Right kidney (tissue), 1 donor: ENCODE measurements around the gene TRIB2.

ENCODE experiments used
- DNase-seq: peaks from one replicate; pipeline ENCODE4 v3.0.0-alpha.2; 2016

Gene TRIB2

GRCh38 chr2:12739721-12740254 lies 23.1 kb downstream of the TRIB2 start:
- DNase-seq, result no peak

DNA sequence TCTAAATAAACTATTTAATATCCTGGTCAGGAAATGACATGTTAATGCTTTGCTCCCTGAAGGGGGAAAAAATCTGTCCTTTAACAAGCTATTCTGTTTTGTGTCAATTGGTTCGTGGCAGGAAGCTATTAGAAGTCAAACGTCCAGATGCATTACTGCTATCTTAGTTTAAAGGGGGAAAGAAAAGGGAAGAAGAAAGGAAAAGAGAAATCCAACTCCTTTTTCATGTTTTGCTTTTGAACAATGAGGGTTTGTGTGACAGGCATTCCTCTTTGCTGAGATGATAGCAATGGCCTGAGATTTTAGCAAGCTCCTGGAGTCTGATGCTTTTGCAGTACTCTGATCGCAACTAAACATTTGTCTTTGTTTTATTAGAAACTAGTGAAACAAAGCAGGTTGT lies 24.6 kb downstream of the TRIB2 start:
- DNase-seq, result no peak

- no peak for DNase-seq
Measured at GRCh38 chr2:12742891-12743290, 26.2 kb downstream of the TRIB2 start.

DNA sequence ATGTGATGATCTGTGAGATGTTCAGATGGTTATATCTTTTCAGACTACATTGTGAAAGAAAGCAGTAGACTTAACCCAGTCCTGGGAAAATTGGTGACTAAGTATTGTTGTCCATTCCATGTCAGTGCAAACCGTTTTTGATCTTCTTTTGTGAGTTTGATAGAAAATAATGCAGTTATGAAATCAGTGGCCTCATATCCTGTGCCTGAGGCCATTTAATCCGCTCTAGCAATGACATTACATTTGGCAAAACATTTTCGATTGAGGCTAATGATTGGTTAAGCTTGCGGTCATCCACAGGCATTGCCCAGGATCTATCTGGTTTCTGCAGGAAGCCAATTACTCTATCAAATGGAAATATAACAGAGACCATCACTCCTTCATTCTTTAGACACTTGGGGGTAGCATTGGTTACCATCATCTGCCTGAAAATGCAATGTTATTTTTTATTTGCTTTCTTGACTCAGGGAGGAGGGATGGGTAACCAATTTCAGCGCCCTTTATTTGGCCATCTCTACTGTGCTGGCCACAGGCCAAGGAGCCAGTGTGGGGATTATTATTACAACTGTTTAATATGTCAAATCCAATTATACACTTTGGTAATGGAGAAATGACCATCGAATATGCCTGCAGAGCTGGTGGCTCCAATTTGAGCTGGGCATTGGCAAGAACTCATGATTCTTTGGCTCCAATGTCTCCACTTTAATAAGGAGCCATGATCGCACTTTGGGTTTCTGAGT lies 33.6 kb downstream of the TRIB2 start:
- DNase-seq, result no peak

GRCh38 chr2:12754643-12755042 lies 37.9 kb downstream of the TRIB2 start:
- DNase-seq, result no peak

- no peak for DNase-seq
Measured at GRCh38 chr2:12755384-12755783, 38.6 kb downstream of the TRIB2 start.

GRCh38 chr2:12759248-12759647 lies 42.5 kb downstream of the TRIB2 start:
- DNase-seq, result no peak

- no peak for DNase-seq
Measured at GRCh38 chr2:12761104-12761503, 44.4 kb downstream of the TRIB2 start.

DNA sequence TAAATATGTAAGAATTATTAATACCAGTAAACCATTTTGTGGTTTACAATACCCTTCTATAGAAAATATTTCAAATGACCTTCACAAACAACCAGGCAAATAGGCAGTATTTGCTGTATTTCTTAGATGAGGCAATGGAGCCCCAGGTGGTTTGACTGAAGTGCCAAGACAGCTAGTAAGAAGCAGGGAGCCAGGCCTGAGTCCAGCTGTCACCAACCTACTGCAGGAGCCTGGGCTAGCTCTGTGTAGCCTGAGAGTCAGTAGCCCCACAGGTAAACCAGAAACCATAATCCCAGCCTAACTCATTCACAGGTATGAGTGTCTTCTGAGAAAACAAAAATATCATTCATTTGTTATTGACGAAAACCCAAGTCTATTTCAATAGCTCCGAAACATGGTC lies 45.6 kb downstream of the TRIB2 start:
- no peak for DNase-seq

DNA sequence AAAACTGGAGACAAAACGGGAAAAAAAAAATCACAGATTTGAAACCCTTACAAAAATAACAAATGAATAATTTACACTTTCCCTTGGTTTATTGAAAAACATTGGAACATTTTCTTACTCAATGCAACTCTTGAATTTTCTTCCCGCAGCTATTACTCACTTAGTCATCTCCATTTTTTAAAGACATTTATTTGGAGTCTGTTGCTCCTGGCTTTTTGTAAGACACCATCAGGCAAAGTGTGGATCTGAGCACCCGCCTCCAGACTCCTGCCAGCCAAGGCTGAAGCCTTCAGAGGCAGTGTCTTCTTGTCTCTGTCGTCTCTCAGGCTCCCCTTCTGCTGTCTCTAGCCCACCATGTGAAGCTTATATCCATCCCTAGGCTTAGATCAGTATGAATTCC lies 46.2 kb downstream of the TRIB2 start:
- no peak for DNase-seq

DNA sequence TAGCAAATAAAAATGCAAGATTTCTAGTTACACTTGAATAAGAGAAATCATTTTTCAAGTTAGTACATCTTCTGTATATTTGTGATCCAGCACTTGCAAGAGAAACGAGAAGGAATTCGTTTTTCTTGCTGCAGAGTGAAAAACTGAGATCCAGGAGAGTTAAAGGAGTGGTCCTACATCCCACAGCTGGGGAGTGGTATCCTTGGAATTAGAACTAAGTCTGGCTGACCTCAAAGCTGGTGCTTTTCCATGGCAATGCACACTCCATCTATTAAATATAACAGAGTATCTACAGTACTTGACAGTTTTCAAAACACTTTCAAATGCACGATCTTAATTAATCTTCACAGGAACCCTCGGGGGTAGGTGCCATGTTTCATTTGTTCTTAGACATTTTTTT lies 46.8 kb downstream of the TRIB2 start:
- DNase-seq, result no peak

GRCh38 chr2:12764075-12764730 lies 47.5 kb downstream of the TRIB2 start:
- DNase-seq, result no peak

- DNase-seq, result no peak
Measured at GRCh38 chr2:12764849-12765605, 48.3 kb downstream of the TRIB2 start.

DNA sequence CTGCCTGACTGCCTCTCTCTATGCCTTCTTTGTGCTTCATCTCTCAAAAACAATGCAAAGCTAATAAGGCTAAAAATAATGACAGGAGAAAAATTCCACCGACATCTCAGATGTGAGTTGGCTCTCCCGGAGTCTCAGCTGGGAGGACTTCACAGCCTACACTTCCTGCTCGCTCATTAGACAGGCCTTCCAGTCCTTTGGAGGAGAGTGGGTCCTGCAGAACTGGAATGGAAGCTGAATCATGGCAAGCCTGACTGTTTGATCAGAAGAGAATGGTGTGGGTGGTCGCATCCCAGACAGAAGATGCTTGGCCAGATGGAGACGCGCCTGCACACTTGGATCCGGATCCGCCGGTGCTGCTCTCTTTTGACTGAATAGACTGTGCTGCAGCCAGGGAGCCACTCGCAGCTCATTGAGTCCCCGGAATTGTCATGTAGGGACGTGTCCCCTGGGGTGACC lies 49.7 kb downstream of the TRIB2 start:
- DNase-seq, result no peak

DNA sequence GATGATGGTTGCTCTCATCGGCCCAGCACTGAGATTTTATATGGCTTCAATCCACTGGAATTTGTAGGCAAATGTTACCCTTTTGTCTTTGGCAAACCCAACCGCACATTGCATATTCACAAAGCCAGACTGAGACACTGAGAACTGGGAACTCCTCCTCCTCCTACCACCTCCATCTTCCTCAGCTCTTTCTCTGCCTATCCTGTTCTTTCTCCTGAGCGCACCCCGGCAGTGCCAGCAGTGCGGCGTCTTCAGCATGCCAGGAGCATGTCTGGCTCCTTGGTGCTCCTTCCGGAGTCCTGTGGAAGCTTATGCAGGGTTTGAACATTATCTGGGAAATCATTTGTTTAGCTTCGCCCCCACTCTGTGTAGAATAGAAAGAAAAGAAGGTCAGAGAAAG lies 50.8 kb downstream of the TRIB2 start:
- DNase-seq, result no peak

- DNase-seq, result no peak
Measured at GRCh38 chr2:12767996-12768624, 51.4 kb downstream of the TRIB2 start.

GRCh38 chr2:12769492-12770105 lies 52.9 kb downstream of the TRIB2 start:
- no peak for DNase-seq

GRCh38 chr2:12770300-12770968 lies 53.7 kb downstream of the TRIB2 start:
- DNase-seq, result no peak

GRCh38 chr2:12771154-12771553 lies 54.4 kb downstream of the TRIB2 start:
- DNase-seq, result no peak

GRCh38 chr2:12773586-12774394 lies 57.1 kb downstream of the TRIB2 start:
- DNase-seq, result no peak

DNA sequence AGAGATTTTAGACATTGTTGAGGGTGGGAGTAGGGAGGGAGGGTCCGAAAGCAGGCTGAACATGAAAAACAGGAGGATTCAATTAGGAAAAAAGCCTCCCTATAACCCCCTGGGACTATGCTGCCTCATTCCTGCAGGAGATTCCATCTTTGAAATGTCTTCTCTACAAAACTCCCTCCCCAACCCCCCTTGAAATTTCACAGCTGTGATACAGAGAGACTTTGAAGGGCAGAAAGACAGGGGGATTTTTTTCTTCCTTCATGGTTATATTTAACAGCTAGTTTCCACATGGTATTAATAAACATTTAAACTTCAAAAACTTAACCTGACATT lies 57.6 kb downstream of the TRIB2 start:
- DNase-seq, result no peak
